Activated naive CD4-positive, alpha-beta T cell treated with anti-CD3 and anti-CD28 coated beads, Interleukin-2, amount 50 U/mL, for 72 hours (primary cell): ENCODE results near the gene NGRN. TPM values are rescaled to one million over a fixed set of nuclear protein-coding genes. Genes with fewer than 3 reads are reported as not detected.

Experiments
- ATAC-seq, 2 donors: fragments of 150-1000 bp; cut with Tn5 transposase; 2 replicates each; pipeline ENCODE4 v1.10.0; 2021; ENCODE audit warnings: mild to moderate bottlenecking in 2 of 2, moderate library complexity in 2 of 2
- DNase-seq, 2 donors: peaks; one replicate each; pipeline ENCODE4 v3.0.0; 2021 to 2022; ENCODE audit warnings: low spot score in 2 of 2
- H3K27ac Mint-ChIP-seq, 2 donors: one replicate each; pipeline ENCODE4 v1.8.0; 2022; ENCODE audit warnings: mild to moderate bottlenecking in 2 of 2, mixed read lengths in 2 of 2
- H3K36me3 Mint-ChIP-seq, 2 donors: one replicate each; pipeline ENCODE4 v1.8.0; 2022; ENCODE audit warnings: mixed read lengths in 2 of 2
- H3K9me3 Mint-ChIP-seq, 2 donors: one replicate each; pipeline ENCODE4 v1.8.0; 2022; ENCODE audit warnings: mixed read lengths in 2 of 2
- total RNA-seq, 2 donors: library from RNA; stranded (reverse); gene quantifications; one replicate each; pipeline ENCODE4 v1.2.3, GENCODE V29; 2022

The NGRN gene
- total RNA-seq = 10 to 100 TPM; 17.8 to 36.2 TPM

- Mint-ChIP-seq H3K36me3 (peaks cover 22 to 46% of the 10 kb centered on the region in 2 donors), H3K9me3 (no peaks in the 10 kb centered on the region), H3K27ac (peak within 1 kb of the TSS; percentile 96)
- ATAC-seq (peak; percentile 93 to 94), DNase-seq (peak; percentile 87 to 92)
Measured at GRCh38 chr15:90265271-90266060, at the start of gene NGRN. NGRN (plus strand) TSS chr15:90265672; CDS start chr15:90265713, 41 bp downstream.

- Mint-ChIP-seq H3K9me3 (no peaks in the 10 kb centered on the region), H3K27ac (peak overlapping the region in 1 of 2 donors; percentile 41), H3K36me3 (no peaks in the 10 kb centered on the region)
- ATAC-seq = no peak
- no peak for DNase-seq
Measured at GRCh38 chr15:90217671-90218394, 47.6 kb upstream of the NGRN start.

DNA sequence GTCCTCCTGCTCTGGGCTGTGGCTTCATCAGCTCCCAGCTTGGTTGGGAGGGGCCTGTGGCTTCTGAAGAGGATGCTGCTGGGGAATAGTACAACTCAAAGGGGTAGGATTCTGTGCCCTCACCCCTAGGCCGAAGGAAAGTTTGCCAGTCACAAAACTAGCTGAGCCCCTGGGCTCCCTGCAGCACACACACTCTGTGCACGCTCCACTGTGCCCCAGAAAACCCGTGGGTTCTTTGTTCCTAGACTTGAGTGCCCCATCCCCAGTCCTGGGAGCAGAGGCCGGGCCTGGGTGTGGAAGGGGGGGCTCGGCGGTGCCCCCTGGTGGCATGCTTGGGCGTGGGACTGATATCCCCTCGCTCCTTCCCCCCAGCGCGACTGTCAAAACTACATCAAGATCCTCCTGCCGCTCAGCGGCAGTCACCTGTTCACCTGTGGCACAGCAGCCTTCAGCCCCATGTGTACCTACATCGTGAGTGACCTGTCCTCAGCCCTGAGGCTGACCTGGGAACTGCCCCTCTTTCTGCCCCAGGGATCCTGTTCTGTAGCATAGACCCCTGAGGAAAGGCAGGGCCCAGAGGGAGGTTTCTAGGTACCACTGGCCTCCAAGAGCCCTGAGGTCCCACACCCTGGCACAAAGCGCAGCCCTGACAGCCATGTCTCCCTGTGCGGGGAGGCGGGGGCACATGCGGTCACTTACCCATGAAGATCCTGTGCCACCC lies 45.9 kb upstream of the NGRN start:
- H3K36me3 Mint-ChIP-seq = no peaks in the 10 kb centered on the region
- DNase-seq (peak in 1 of 2 donors; percentile 71), ATAC-seq (peak; percentile 63 to 81)
- H3K9me3 Mint-ChIP-seq = no peaks in the 10 kb centered on the region
- H3K27ac Mint-ChIP-seq = peak overlapping the region in 1 of 2 donors; percentile 2

DNA sequence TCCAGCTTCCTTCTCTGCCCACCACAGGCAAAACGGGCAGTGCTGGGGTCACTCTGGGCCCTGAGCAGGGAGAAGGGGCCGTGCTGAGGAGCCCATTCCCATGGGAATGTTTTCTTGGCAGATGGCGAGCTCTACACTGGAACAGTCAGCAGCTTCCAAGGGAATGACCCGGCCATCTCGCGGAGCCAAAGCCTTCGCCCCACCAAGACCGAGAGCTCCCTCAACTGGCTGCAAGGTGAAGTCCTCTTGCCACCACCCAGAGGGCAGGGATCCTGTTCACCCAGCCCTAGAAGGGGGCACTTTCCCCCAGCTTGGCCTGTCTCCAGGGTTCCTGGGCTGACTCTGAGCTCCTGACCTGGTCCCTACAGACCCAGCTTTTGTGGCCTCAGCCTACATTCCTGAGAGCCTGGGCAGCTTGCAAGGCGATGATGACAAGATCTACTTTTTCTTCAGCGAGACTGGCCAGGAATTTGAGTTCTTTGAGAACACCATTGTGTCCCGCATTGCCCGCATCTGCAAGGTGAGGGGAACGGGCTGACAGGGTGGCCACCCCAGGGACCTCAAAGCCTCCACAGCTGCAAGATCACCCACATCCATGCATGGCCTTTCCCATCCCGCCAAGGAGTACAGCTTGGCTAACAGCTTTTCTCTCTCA lies 44.1 kb upstream of the NGRN start:
- DNase-seq (peak in 1 of 2 donors; percentile 41), ATAC-seq (peak; percentile 50 to 66)
- H3K9me3 Mint-ChIP-seq = no peaks in the 10 kb centered on the region
- H3K36me3 Mint-ChIP-seq = no peaks in the 10 kb centered on the region
- H3K27ac Mint-ChIP-seq = no peak overlapping the region

GRCh38 chr15:90222547-90222946 lies 42.9 kb upstream of the NGRN start:
- Mint-ChIP-seq H3K9me3 (no peaks in the 10 kb centered on the region), H3K36me3 (no peaks in the 10 kb centered on the region), H3K27ac (no peak overlapping the region)
- DNase-seq = no peak
- no peak for ATAC-seq

DNA sequence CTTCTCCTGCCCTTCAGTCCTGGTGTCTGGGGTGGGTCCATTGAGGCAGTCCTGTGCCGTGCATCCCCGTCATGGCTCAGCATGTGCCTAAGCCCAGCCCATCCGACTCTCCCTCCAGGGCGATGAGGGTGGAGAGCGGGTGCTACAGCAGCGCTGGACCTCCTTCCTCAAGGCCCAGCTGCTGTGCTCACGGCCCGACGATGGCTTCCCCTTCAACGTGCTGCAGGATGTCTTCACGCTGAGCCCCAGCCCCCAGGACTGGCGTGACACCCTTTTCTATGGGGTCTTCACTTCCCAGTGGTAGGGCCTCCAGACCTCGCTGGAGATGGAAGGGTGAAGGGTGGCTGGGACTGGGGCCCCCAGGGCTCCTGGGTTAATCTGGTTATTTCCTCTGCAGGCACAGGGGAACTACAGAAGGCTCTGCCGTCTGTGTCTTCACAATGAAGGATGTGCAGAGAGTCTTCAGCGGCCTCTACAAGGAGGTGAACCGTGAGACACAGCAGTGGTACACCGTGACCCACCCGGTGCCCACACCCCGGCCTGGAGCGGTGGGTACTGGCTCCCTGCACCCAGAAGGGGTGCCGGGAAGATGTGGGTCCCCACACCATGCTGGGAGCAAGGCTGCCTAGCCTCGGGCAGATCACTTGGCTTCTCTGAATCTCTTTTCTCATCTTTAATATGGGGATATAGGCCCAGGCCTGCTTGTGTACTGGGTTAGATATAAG lies 41.9 kb upstream of the NGRN start:
- ATAC-seq (no peak), DNase-seq (no peak)
- Mint-ChIP-seq H3K36me3 (no peaks in the 10 kb centered on the region), H3K9me3 (no peaks in the 10 kb centered on the region), H3K27ac (no peak overlapping the region)

DNA sequence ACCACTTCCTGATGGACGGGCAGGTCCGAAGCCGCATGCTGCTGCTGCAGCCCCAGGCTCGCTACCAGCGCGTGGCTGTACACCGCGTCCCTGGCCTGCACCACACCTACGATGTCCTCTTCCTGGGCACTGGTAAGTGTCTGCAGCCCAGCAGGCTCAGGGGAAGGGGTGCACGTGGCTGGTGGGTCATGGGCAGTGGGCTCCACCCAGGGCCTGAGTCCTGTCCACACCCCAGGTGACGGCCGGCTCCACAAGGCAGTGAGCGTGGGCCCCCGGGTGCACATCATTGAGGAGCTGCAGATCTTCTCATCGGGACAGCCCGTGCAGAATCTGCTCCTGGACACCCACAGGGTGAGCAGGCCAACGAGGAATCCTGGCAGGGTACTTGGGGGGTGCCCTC lies 40.4 kb upstream of the NGRN start:
- no peaks in the 10 kb centered on the region for H3K9me3 Mint-ChIP-seq
- H3K27ac Mint-ChIP-seq = no peak overlapping the region
- peaks cover 0 to 3% of the 10 kb centered on the region in 2 donors for H3K36me3 Mint-ChIP-seq
- DNase-seq (no peak), ATAC-seq (no peak)

- ATAC-seq (no peak), DNase-seq (no peak)
- H3K27ac Mint-ChIP-seq = peak overlapping the region in 1 of 2 donors; percentile 8
- H3K36me3 Mint-ChIP-seq = peaks cover 0 to 9% of the 10 kb centered on the region in 2 donors
- no peaks in the 10 kb centered on the region for H3K9me3 Mint-ChIP-seq
Measured at GRCh38 chr15:90225504-90226234, 39.8 kb upstream of the NGRN start.

DNA sequence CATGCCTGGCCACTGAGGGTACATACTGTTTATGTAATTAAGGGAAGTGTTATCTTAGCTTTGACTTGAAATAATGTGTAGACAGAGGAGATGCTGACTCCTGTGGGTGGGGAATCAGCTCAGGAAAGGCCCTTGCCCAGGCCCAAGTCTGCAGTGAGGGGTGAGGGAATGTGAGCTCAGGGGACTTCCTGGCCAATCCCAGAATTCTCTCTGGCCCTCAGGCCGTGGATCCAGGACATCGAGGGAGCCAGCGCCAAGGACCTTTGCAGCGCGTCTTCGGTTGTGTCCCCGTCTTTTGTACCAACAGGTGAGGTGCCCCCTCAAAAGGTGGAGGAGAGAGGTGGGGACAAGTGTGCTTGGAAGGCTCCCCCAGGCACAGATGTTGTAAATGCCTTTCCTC lies 38.1 kb upstream of the NGRN start:
- ATAC-seq (no peak), DNase-seq (no peak)
- H3K9me3 Mint-ChIP-seq = no peaks in the 10 kb centered on the region
- peak overlapping the region in 1 of 2 donors; percentile 29 for H3K27ac Mint-ChIP-seq
- peaks cover 12 to 22% of the 10 kb centered on the region in 2 donors for H3K36me3 Mint-ChIP-seq

- H3K9me3 Mint-ChIP-seq = no peaks in the 10 kb centered on the region
- H3K27ac Mint-ChIP-seq = peak overlapping the region in 1 of 2 donors; percentile 36
- DNase-seq (no peak), ATAC-seq (no peak)
- peaks cover 19 to 29% of the 10 kb centered on the region in 2 donors for H3K36me3 Mint-ChIP-seq
Measured at GRCh38 chr15:90227816-90228772, 37.4 kb upstream of the NGRN start.

- no peak for DNase-seq
- Mint-ChIP-seq H3K36me3 (peaks cover 21 to 31% of the 10 kb centered on the region in 2 donors), H3K27ac (peak overlapping the region; percentile 36 to 85), H3K9me3 (no peaks in the 10 kb centered on the region)
- no peak for ATAC-seq
Measured at GRCh38 chr15:90228960-90229359, 36.5 kb upstream of the NGRN start.

- ATAC-seq (no peak), DNase-seq (no peak)
- peaks cover 26 to 34% of the 10 kb centered on the region in 2 donors for H3K36me3 Mint-ChIP-seq
- no peaks in the 10 kb centered on the region for H3K9me3 Mint-ChIP-seq
- H3K27ac Mint-ChIP-seq = peak overlapping the region; percentile 85 to 99
Measured at GRCh38 chr15:90230071-90230494, 35.4 kb upstream of the NGRN start.

- peak overlapping the region; percentile 85 to 99 for H3K27ac Mint-ChIP-seq
- DNase-seq = no peak
- H3K9me3 Mint-ChIP-seq = no peaks in the 10 kb centered on the region
- H3K36me3 Mint-ChIP-seq = peaks cover 29 to 36% of the 10 kb centered on the region in 2 donors
- ATAC-seq = no peak
Measured at GRCh38 chr15:90230610-90231009, 34.9 kb upstream of the NGRN start.
